ENCODE results near the gene CGN.

The CGN gene

DNA sequence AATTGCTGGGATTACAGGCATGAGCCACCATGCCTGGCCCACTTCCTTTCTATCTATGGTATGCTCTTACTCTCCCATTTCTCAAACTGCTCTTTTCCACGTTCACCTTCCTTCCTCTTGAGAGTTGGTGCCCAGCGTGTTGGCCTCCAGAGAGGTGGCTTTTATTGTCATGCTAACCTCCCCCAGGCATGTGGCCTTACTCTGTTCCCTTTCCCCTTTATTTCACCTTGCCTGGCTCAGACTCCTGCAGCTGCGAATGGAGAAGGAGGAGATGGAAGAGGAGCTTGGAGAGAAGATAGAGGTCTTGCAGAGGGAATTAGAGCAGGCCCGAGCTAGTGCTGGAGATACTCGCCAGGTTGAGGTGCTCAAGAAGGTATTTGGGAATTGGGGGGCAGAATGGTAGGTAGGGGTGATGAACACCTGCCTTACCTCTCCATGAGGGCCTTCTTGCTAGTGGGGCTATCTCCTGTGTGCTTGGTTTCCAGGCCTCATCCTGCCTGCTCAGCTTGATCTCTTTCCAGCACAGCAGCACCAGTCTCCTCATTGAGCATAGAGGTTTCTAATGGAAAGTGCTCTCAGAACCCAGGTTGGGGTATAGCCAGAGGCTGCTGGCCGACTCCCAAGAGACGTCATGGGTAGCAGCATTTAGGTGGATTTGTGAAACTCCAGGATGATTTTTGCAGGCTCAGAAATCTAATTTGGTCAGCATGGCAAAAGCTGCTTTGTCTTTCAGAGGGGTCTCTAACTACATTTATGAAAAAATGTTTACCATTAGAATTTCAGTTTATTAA, 15.7 kb downstream of the CGN start:
- no peak for DNase-seq

- DNase-seq = no peak
Measured at GRCh38 chr1:151529211-151529702, 18.1 kb downstream of the CGN start.

GRCh38 chr1:151529781-151530180, 18.6 kb downstream of the CGN start:
- no peak for DNase-seq

- DNase-seq = no peak
Measured at GRCh38 chr1:151530461-151530860, 19.3 kb downstream of the CGN start.

DNA sequence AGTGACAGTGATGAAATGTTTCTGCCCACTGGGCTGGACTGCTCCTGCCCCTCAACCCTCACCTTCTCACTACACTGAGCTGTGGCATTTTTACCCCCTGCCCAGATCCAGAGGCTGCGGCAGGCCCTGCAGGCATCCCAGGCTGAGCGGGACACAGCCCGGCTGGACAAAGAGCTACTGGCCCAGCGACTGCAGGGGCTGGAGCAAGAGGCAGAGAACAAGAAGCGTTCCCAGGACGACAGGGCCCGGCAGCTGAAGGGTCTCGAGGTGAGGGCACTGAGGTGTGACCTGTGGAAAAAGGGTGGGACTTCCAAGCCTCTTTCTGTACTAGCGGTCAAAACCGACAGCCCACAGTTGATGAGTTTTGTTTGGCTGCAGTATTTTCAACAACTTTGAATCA, 22.7 kb downstream of the CGN start:
- DNase-seq = no peak

DNA sequence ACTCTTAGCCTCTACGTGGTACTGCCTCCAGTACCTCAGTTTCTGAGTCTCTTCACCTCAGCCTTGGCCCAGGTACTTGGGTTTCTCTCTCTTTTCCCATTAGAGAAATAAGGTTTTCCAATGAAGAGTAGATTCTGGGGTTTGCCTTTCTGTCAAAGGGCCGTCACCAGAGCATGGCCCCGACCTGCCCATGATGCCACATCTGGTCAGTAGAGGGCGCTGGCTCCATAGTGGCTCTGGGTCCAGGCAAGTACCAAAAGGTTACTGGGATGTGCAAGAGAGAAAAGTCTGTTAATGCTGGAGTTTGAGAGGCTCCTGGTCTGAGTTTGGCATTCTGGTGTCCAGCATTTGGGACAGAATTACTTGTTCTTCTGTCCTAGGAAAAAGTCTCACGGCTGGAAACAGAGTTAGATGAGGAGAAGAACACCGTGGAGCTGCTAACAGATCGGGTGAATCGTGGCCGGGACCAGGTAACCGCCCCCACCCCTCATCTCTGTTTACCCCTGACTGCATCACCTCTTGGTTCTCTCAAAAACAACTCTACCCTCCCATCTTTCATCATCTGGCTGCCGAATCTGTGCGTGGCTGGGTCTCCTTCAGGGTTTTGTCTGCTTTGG, 23.6 kb downstream of the CGN start:
- DNase-seq = no peak

GRCh38 chr1:151535326-151536271, 24.4 kb downstream of the CGN start:
- no peak for DNase-seq

DNA sequence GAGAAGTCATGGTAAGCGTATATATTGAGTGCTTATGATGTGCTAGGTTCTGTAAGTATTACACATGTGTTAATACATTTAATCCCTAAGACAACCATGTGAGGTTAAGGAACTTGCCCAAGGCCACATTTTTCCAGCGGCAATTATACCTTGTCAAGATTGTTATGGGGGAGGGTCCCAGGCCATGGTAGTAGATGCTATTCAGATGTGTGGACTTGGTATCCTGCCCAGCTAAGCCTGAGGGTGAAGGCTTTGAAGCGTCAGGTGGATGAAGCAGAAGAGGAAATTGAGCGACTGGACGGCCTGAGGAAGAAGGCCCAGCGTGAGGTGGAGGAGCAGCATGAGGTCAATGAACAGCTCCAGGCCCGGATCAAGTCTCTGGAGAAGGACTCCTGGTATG, 25.3 kb downstream of the CGN start:
- DNase-seq = no peak

DNA sequence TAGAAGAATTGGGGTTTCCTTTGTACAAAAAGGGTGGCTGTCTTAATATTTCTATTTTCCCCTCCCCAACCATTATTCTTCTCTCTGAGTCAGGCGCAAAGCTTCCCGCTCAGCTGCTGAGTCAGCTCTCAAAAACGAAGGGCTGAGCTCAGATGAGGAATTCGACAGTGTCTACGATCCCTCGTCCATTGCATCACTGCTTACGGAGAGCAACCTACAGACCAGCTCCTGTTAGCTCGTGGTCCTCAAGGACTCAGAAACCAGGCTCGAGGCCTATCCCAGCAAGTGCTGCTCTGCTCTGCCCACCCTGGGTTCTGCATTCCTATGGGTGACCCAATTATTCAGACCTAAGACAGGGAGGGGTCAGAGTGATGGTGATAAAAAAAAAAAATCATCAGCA, 25.9 kb downstream of the CGN start:
- no peak for DNase-seq

DNA sequence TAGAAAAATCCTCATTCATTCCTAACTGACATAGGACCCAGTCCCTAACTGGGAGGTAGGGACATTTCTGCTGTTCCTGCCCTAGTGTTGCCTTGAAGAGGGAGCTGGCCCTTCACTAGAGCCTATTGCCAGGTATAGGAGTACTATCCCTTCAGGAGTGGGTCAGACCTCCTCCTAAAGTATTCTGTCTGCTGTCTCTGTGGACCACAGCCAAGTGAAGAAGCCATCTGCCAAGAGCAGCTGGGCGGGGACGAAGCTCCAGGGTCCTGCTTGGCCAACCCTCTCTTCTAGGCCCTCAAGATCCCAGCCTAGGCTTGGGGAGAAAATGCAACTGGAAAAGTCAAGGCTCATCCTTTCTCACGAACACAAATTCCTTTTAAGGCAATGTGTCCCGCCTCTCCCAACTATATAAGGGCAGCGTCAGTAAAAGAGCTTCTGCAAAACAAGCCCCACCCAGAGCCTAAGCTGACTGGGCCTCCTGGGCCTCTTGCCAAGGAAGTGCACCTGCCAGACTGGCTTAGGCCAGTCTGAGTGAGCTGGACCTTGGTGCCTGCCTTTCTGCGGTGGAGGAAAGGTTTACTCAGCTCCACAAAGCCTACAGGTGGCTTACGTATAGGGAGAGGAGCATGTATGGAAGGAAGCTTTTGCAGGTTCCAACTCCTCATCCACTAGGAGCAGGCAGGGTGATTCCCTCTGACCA, 28.3 kb downstream of the CGN start:
- DNase-seq = no peak

GRCh38 chr1:151540021-151540981, 29.1 kb downstream of the CGN start, which contains the start of gene TUFT1:
TUFT1 (plus strand) TSS chr1:151540309; CDS start chr1:151540367, 58 bp downstream.
- no peak for DNase-seq

- no peak for DNase-seq
Measured at GRCh38 chr1:151540982-151541377, 29.8 kb downstream of the CGN start.

DNA sequence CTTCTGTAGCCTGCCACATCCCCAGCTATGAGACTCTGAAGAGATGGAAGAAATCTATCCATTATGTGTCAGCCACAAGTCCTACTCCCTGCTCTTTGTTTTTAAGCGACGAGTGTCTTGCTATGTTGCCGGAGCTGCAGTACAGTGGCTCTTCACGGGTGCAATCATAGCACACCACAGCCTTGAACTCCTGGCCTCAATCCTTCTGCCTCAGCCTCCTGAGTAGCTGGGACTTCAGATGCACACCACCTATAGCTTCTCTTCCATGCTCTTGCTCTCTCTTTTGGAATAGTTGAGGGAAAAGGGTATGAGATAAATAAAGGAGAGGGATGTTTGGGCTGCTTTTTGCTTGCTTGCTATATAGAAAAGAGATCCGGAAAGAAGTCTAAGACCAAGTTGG, 30.6 kb downstream of the CGN start:
- no peak for DNase-seq

DNA sequence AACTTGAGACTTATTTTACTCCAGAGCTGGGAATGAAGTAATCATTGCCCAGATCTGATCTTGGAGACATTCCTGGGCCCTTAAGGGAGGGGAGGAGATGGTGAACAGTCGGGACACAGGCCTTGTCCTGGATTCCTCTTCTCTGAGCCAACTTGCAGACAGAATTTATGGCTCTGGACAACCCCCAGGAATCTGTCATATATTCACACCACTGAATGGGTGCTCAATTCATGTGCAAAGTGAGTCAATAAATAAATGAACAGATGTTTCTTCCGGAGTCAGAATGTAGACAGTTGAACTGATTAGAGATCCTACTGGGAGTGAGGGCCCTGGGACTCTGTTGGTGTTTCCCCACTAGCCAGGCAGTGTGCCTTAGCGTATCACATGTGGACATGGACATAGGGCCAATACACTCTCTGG, 31.5 kb downstream of the CGN start:
- DNase-seq = no peak

GRCh38 chr1:151545542-151545941, 34.4 kb downstream of the CGN start:
- no peak for DNase-seq

GRCh38 chr1:151546011-151546925, 35.1 kb downstream of the CGN start:
- DNase-seq = no peak

DNA sequence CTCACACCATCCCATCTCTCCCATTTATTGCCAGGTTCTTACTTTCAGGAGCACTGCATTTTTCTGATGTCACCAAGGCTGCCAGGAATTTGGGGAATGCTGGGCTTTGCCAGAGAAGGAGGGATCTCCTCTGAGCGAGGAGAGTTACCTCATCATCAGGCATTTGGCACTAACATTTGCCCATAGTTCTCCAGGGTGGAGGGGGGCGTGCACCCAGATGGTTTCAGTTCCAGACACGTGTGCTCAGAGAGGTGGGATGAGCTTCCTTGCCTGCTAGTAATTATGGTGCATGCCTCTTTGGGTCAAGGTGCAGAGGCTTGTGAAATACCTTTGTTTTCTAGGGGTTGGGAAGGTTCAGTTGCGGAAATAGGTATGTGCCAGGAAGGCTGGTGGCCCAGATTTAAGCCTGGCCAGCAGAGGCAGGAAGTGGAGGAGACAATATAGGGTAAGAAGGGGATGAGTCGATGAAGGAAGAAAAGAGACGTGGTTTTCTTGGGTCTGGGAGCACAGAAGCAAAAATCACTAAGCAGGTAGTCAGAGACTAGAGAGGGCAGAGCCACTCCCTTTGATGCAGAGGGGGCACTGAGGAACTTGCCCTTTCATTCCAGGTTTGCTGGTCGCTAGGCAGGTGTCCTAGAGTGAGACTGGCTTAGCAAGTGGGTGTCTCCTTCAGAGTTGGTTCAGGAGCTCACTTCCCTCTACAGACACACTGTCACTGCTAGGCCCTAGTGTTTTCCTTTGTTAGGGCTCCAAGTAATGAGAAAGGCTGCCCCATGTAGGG, 36.1 kb downstream of the CGN start:
- DNase-seq = no peak

GRCh38 chr1:151547900-151548230, 36.7 kb downstream of the CGN start:
- no peak for DNase-seq

- DNase-seq = no peak
Measured at GRCh38 chr1:151549199-151549598, 38.0 kb downstream of the CGN start.

- DNase-seq = no peak
Measured at GRCh38 chr1:151553659-151554058, 42.5 kb downstream of the CGN start.
